Measurements from ENCODE around the gene KCNT2. TPM values are rescaled to one million over a fixed set of nuclear protein-coding genes. Genes with fewer than 3 reads are reported as not detected.

Gene KCNT2
- total RNA-seq, 1 donor from 2014 or later: 4.1 TPM

- no peak for ATAC-seq
- no peak for DNase-seq (ENCODE audit: low spot score)
Observed at GRCh38 chr1:196403803-196404690, 204.2 kb downstream of the KCNT2 start.

- ATAC-seq (no peak), DNase-seq (ENCODE audit: low spot score) (no peak)
Observed at GRCh38 chr1:196401891-196402290, 206.3 kb downstream of the KCNT2 start.

- peak; percentile 65 for ATAC-seq
Observed at GRCh38 chr1:196401452-196401833, 206.8 kb downstream of the KCNT2 start.

GRCh38 chr1:196400478-196401451 lies 207.5 kb downstream of the KCNT2 start:
- peak; percentile 96 for ATAC-seq
- DNase-seq (ENCODE audit: low spot score): peak; percentile 86

More at GRCh38 chr1:196401452-196401833, 206.8 kb downstream of the KCNT2 start:
- DNase-seq (ENCODE audit: low spot score): no peak

- ATAC-seq (no peak), DNase-seq (ENCODE audit: low spot score) (no peak)
Observed at GRCh38 chr1:196399713-196400112, 208.5 kb downstream of the KCNT2 start.

GRCh38 chr1:196393742-196394141 lies 214.5 kb downstream of the KCNT2 start:
- ATAC-seq (peak; percentile 58), DNase-seq (ENCODE audit: low spot score) (no peak)

GRCh38 chr1:196393282-196393681 lies 215.0 kb downstream of the KCNT2 start:
- DNase-seq (ENCODE audit: low spot score) (no peak), ATAC-seq (peak; percentile 67)

- DNase-seq (ENCODE audit: low spot score) (no peak), ATAC-seq (no peak)
Observed at GRCh38 chr1:196387766-196388165, 220.5 kb downstream of the KCNT2 start.

GRCh38 chr1:196385109-196385508 lies 223.1 kb downstream of the KCNT2 start:
- ATAC-seq (no peak), DNase-seq (ENCODE audit: low spot score) (no peak)

- DNase-seq (ENCODE audit: low spot score) (no peak), ATAC-seq (no peak)
Observed at GRCh38 chr1:196382383-196382782, 225.9 kb downstream of the KCNT2 start.

GRCh38 chr1:196381544-196381943 lies 226.7 kb downstream of the KCNT2 start:
- DNase-seq (ENCODE audit: low spot score) (no peak), ATAC-seq (no peak)

GRCh38 chr1:196380316-196380715 lies 227.9 kb downstream of the KCNT2 start:
- ATAC-seq: no peak
- DNase-seq (ENCODE audit: low spot score): no peak

- no peak for ATAC-seq
- DNase-seq (ENCODE audit: low spot score): no peak
Observed at GRCh38 chr1:196377811-196378210, 230.4 kb downstream of the KCNT2 start.

- no peak for DNase-seq (ENCODE audit: low spot score)
- no peak for ATAC-seq
Observed at GRCh38 chr1:196376630-196377328, 231.5 kb downstream of the KCNT2 start.

GRCh38 chr1:196373798-196374197 lies 234.4 kb downstream of the KCNT2 start:
- DNase-seq (ENCODE audit: low spot score): no peak
- no peak for ATAC-seq

GRCh38 chr1:196372896-196373536 lies 235.2 kb downstream of the KCNT2 start:
- DNase-seq (ENCODE audit: low spot score) (no peak), ATAC-seq (peak; percentile 60)

- ATAC-seq (no peak), DNase-seq (ENCODE audit: low spot score) (no peak)
Observed at GRCh38 chr1:196367838-196368237, 240.4 kb downstream of the KCNT2 start.

- DNase-seq (ENCODE audit: low spot score) (no peak), ATAC-seq (no peak)
Observed at GRCh38 chr1:196366817-196367495, 241.3 kb downstream of the KCNT2 start.

- ATAC-seq (peak; percentile 90), DNase-seq (ENCODE audit: low spot score) (peak; percentile 51)
Observed at GRCh38 chr1:196361112-196361714, 247.0 kb downstream of the KCNT2 start.

Measured in left lobe of liver (tissue), 2 donors.